HG03039 (cell line): ENCODE measurements around the gene CCR7.
"Not testable (repeated sequence)": the region's sequence is repeated elsewhere in the genome, so short reads cannot be mapped to it uniquely, and the experiment has no call there.

Experiments
- ATAC-seq: cut with Tn5 transposase; IDR thresholded peaks from one replicate; pipeline ENCODE4 v1.9.1; 2021; ENCODE audit warnings: mild to moderate bottlenecking, moderate library complexity; ENCODE audit not compliant: unreplicated experiment

CCR7 gene

GRCh38 chr17:40597556-40598300 is 32.5 kb upstream of the CCR7 start:
- ATAC-seq, result no peak

GRCh38 chr17:40597156-40597555 is 31.9 kb upstream of the CCR7 start:
- no peak for ATAC-seq

- ATAC-seq, result no peak
These were observed 31.1 kb upstream of the CCR7 start for GRCh38 chr17:40596261-40596919.

GRCh38 chr17:40590742-40591141 is 25.5 kb upstream of the CCR7 start:
- ATAC-seq, result no peak

- ATAC-seq, result no peak
These were observed 23.3 kb upstream of the CCR7 start for GRCh38 chr17:40588552-40588951.

- not testable (repeated sequence) for ATAC-seq
These were observed 21.0 kb upstream of the CCR7 start for GRCh38 chr17:40586264-40586663.

GRCh38 chr17:40584950-40585349 is 19.7 kb upstream of the CCR7 start:
- ATAC-seq, result not testable (repeated sequence)

GRCh38 chr17:40582328-40582901 is 17.1 kb upstream of the CCR7 start:
- ATAC-seq, result peak; percentile 79

- no peak for ATAC-seq
These were observed 14.9 kb upstream of the CCR7 start for GRCh38 chr17:40580140-40580539.

- no peak for ATAC-seq
These were observed 14.2 kb upstream of the CCR7 start for GRCh38 chr17:40579471-40579870.

- peak; percentile 42 for ATAC-seq
These were observed 12.4 kb upstream of the CCR7 start for GRCh38 chr17:40577611-40578065.

GRCh38 chr17:40576113-40576740 is 11.0 kb upstream of the CCR7 start:
- ATAC-seq, result no peak

- ATAC-seq, result no peak
These were observed 9.0 kb upstream of the CCR7 start for GRCh38 chr17:40574292-40574691.

GRCh38 chr17:40572245-40572993 is 7.1 kb upstream of the CCR7 start:
- ATAC-seq, result not testable (repeated sequence)

- no peak for ATAC-seq
These were observed 3.0 kb upstream of the CCR7 start for GRCh38 chr17:40568074-40568836.

- no peak for ATAC-seq
These were observed 2.1 kb upstream of the CCR7 start for GRCh38 chr17:40567377-40567776.

GRCh38 chr17:40565769-40566409 is 617 bp upstream of the CCR7 start:
- ATAC-seq, result no peak

GRCh38 chr17:40564195-40564882 is 933 bp downstream of the CCR7 start:
- ATAC-seq, result no peak
